Ishikawa (cell line): ENCODE measurements around the gene PHF19.

ENCODE experiments used
- CEBPB ChIP-seq: IDR thresholded peaks from 2 replicates; pipeline ENCODE4 v1.6.1; 2012
- CREB1 ChIP-seq: IDR thresholded peaks from 2 replicates; pipeline ENCODE4 v1.6.1; 2012; ENCODE audit warnings: low read depth
- EGR1 ChIP-seq: IDR thresholded peaks from 2 replicates; pipeline ENCODE4 v1.6.1; 2012
- EP300 ChIP-seq: IDR thresholded peaks from 2 replicates; pipeline ENCODE4 v1.6.1; 2012; ENCODE audit warnings: borderline replicate concordance
- FOXM1 ChIP-seq: IDR thresholded peaks from 2 replicates; pipeline ENCODE4 v1.6.1; 2012; ENCODE audit warnings: low read depth, borderline replicate concordance
- NFIC ChIP-seq: IDR thresholded peaks from 2 replicates; pipeline ENCODE4 v1.6.1; 2012
- RAD21 ChIP-seq: IDR thresholded peaks from 2 replicates; pipeline ENCODE4 v1.6.1; 2012; ENCODE audit warnings: low read depth
- TAF1 ChIP-seq: IDR thresholded peaks from 2 replicates; pipeline ENCODE4 v1.6.1; 2012; ENCODE audit warnings: low read depth, mild to moderate bottlenecking
- TCF12 ChIP-seq: IDR thresholded peaks from 2 replicates; pipeline ENCODE4 v1.6.1; 2012; ENCODE audit warnings: low read depth
- TEAD4 ChIP-seq: IDR thresholded peaks from 2 replicates; pipeline ENCODE4 v1.6.1; 2012
- YY1 ChIP-seq: IDR thresholded peaks from 2 replicates; pipeline ENCODE4 v1.6.1; 2012; ENCODE audit warnings: low read depth
- ZBTB7A ChIP-seq: IDR thresholded peaks from 2 replicates; pipeline ENCODE4 v1.6.1; 2012; ENCODE audit warnings: low read depth
- TF ChIP-seq, protein P1 (sequence below): IDR thresholded peaks from 2 replicates; pipeline ENCODE4 v1.6.1; 2012
- TF ChIP-seq, protein P2 (sequence below): IDR thresholded peaks from 2 replicates; pipeline ENCODE4 v1.6.1; 2012
- TF ChIP-seq, protein P3 (sequence below): IDR thresholded peaks from 2 replicates; pipeline ENCODE4 v1.6.1; 2012; ENCODE audit warnings: low read depth, mild to moderate bottlenecking

Gene PHF19

DNA sequence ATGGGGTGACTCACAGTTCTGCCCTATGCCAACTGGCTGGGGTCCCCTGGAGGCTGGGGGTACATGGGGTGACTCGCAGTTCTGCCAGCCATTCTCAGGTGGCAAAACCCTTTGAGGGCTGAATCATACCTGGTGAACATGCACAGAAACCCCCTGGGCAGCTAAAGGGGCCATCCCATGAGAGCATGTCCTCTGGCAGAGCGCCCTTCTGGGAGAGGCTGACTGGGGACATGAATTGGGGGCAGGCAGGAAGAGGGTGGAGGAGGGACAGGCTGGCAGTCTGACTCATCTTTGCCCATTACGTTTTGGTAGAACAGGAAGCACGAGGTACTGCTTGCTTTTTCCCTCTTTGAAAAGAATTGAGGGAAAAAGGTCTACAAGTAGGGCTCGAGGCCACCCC is 32.9 kb upstream of the PHF19 start:
- no peak for TF ChIP-seq CEBPB
- no peak for TF ChIP-seq EGR1
- TF ChIP-seq, protein P1, sequence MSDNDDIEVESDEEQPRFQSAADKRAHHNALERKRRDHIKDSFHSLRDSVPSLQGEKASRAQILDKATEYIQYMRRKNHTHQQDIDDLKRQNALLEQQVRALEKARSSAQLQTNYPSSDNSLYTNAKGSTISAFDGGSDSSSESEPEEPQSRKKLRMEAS: peak; percentile 59; the same call in 1 of the 2 replicates
- TF ChIP-seq TAF1: no peak
- TF ChIP-seq TEAD4: no peak
- no peak for TF ChIP-seq NFIC

DNA sequence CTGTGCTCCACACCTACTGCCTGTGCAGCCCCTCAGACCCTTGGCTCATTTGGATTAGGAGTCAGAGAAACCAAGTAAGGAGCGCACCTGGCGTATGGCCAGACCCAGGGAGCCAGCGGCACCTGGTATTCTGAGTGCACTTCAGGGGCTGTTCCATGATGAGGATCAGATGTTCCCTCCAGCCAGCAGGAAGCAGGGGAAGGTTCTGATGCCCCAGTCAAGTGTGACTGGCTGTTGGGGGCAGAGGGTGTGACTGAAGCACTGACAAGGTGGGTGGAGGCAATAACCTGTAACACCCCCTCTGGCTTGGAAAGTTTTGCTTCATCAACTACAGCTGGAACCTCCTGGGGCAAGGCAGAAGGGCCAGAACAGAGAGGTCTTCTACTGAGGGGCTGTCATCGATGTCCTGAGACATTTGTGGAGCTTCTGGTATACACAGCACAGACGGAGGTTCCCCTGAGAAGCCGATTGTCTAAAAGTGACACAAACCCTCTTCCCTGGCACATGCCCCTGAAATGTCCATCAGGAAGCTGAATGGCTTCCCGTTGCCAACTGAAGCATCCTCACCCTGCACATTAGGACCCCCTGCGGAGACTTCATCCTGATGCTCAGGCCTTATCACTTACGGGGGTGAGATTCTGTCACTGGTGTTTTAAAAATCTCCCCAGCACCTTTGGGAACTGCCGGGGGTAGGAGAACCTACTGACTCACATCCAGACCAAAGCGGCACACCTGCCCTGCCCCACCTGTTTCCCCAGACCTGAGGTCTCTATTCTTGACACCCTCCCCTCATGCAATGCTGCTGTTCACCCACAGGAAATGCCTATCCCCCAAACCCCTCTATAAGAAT is 28.6 kb upstream of the PHF19 start:
- TF ChIP-seq YY1 (no peak), TAF1 (no peak), NFIC (peak; percentile 57), FOXM1 (no peak), ZBTB7A (no peak), TCF12 (no peak), CREB1 (no peak)
- TF ChIP-seq, protein P2, sequence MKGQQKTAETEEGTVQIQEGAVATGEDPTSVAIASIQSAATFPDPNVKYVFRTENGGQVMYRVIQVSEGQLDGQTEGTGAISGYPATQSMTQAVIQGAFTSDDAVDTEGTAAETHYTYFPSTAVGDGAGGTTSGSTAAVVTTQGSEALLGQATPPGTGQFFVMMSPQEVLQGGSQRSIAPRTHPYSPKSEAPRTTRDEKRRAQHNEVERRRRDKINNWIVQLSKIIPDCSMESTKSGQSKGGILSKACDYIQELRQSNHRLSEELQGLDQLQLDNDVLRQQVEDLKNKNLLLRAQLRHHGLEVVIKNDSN: no peak

DNA sequence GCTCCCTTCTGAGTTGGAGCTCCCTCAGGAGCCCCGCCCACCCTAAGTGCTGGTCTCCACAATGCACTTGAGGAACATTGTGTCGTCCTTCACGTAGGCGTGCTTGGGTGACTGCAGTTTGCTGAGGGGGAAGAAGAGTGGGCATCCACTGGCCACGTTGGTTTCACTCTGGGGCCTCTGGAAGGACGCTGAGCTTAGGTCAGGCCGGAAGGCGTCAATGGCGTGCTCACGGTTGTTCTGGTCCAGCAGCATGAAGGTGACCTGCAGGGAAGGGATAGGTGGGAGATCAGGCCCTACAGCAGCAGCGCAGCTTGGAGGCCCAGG is 28.0 kb upstream of the PHF19 start:
- TF ChIP-seq TEAD4 (no peak), RAD21 (no peak), EGR1 (no peak), EP300 (no peak)
- TF ChIP-seq, protein P2: no peak
- TF ChIP-seq, protein P3, sequence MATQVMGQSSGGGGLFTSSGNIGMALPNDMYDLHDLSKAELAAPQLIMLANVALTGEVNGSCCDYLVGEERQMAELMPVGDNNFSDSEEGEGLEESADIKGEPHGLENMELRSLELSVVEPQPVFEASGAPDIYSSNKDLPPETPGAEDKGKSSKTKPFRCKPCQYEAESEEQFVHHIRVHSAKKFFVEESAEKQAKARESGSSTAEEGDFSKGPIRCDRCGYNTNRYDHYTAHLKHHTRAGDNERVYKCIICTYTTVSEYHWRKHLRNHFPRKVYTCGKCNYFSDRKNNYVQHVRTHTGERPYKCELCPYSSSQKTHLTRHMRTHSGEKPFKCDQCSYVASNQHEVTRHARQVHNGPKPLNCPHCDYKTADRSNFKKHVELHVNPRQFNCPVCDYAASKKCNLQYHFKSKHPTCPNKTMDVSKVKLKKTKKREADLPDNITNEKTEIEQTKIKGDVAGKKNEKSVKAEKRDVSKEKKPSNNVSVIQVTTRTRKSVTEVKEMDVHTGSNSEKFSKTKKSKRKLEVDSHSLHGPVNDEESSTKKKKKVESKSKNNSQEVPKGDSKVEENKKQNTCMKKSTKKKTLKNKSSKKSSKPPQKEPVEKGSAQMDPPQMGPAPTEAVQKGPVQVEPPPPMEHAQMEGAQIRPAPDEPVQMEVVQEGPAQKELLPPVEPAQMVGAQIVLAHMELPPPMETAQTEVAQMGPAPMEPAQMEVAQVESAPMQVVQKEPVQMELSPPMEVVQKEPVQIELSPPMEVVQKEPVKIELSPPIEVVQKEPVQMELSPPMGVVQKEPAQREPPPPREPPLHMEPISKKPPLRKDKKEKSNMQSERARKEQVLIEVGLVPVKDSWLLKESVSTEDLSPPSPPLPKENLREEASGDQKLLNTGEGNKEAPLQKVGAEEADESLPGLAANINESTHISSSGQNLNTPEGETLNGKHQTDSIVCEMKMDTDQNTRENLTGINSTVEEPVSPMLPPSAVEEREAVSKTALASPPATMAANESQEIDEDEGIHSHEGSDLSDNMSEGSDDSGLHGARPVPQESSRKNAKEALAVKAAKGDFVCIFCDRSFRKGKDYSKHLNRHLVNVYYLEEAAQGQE: no peak

DNA sequence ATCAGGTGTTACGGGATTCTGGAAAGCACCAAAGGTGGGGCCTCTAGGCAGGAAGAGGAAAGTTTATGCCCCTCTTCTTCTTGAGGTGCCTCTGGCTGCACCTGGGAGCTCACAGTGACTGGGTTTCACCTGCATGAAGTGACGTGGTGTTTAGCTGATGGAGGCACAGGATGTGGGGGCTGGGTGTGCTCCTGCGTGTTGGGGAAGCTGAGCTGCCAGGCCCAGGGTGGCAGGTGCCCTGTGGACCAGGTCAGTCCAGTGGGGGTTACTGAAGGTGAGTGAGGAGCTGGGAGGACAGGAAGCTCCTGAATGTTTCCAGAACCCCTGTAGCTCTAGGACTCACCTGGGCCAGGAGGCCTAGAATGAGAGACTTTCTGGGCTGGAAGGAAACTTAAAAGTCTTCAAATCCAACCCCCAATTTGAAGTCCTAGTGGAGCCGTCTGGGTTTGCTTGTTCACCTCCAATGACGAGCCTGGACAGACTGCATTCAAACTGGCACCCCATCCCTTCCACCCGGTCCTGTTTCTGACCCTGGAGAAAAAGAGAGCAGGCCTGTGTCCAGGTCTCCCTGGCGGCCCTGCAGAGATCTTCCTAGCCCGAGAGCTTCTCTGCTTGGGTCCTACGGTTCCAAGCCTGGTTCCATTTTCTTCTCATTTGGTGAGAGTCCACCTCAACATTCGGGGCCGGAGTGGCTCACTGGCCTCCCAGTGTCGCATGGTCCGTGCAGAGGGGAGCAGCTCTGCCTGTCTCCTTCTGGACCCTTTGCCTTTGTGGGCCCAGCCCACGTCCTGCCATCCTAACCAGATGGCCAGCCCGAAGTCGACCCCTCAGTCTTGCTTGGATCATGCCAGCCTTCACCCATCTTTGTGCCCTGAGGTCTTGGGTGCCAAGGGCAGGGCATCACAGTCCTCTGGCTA is 27.3 kb upstream of the PHF19 start:
- no peak for TF ChIP-seq ZBTB7A
- TF ChIP-seq RAD21: no peak
- TF ChIP-seq, protein P1: no peak
- no peak for TF ChIP-seq EGR1
- no peak for TF ChIP-seq YY1
- TF ChIP-seq CEBPB: no peak
- no peak for TF ChIP-seq TEAD4
- no peak for TF ChIP-seq FOXM1
- no peak for TF ChIP-seq NFIC
- TF ChIP-seq, protein P3: no peak
- TF ChIP-seq TCF12: no peak

DNA sequence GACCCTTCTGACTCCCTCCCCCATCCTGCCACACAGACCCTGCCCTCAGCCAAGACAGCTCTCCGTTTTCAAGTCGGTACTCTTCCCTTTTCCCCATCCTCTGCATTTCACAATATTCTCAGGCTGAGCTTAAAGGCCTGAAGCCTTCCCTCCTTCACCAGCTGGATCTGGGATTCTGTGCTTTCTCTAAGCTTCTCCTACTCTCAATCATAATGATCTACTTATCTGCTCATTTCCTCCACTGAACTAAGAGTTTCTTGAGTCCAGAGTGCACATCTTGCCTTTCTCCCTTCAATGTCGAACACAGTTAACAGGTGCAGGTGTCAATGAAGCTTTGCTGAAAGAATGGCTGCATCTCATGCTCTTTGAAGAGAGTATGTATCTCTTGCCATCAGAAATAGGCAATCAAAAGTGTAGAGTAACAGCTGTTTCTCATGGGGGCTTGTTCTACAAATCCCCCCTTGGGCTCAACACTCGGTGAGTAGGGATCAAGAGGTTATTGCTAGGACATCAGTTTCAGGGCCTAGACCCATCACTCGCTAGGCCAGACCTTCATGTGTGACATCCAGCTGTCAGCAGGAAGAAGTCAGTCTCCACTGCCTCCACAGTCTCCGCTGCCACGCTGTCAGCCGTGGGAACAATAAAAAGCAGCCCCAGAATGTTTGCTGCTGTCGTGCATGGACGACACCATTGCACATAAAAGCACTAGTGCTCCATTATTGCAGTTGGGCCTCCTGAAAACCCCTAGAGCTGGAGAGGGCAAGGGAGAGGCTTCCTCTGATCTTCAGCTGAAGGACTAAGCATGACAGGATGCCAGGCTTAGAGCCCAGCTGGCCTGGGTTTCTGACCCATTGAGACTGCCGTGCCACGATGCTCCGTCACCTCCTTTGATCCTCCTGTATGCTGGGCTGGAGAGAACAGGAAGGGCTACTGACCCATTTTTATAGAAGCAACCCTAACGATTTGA is 25.9 kb upstream of the PHF19 start:
- TF ChIP-seq TAF1: no peak
- TF ChIP-seq, protein P2: no peak
- TF ChIP-seq, protein P1: no peak
- no peak for TF ChIP-seq NFIC
- no peak for TF ChIP-seq CREB1
- no peak for TF ChIP-seq ZBTB7A
- TF ChIP-seq EP300: no peak
- no peak for TF ChIP-seq TEAD4
- TF ChIP-seq, protein P3: no peak
- no peak for TF ChIP-seq YY1
- no peak for TF ChIP-seq CEBPB
- TF ChIP-seq FOXM1: no peak
- TF ChIP-seq TCF12: no peak
- TF ChIP-seq RAD21: no peak
- no peak for TF ChIP-seq EGR1
